HepG2 (cell line): ENCODE measurements around the gene ENTPD2. TPM values are rescaled to one million over a fixed set of nuclear protein-coding genes. Genes with fewer than 3 reads are reported as not detected.
A peak's percentile ranks its signal among the peaks of the same experiment; 100 is the strongest.

Source experiments
- ATAC-seq: fragments of 200-7000 bp; cut with Tn5 transposase; 3 replicates; pipeline ENCODE4 v1.9.1; 2020; ENCODE audit warnings: mild to moderate bottlenecking, moderate library complexity
- BruUV-seq: library from RNA; stranded (reverse); fragments of 400-500 nt; replicated peaks from 2 replicates; lab custom pipeline; 2021; lab: Mats Ljungman, UMichigan
- CTCF ChIA-PET: fragments of 300-600 bp; formaldehyde crosslinking; extraction: SDS; loops from one replicate; lab custom pipeline; 2021; ENCODE audit warnings: low total read pairs, inconsistent platforms, low intra/inter-chr PET ratio; lab: Yijun Ruan, JAX
- POLR2A ChIA-PET: fragments of 350-600 bp; sonication (Branson Sonifier 250); formaldehyde crosslinking; loops from one replicate; lab custom pipeline; 2020; ENCODE audit warnings: antibody characterized with exemption, inconsistent platforms; lab: Yijun Ruan, JAX
- DNase-seq: peaks from one replicate; pipeline ENCODE4 v3.0.0-alpha.2; 2015; ENCODE audit warnings: low spot score
- FAIRE-seq: peaks from 3 replicates; lab custom pipeline; 2011; peaks lifted over from hg19 to GRCh38; lab: Jason Lieb, UNC
- H2AFZ ChIP-seq: one replicate; pipeline ENCODE4 v1.6.1; 2011; ENCODE audit warnings: low read length, inconsistent platforms
- H3K27ac ChIP-seq: fragments of 300-600 bp; 3 replicates; pipeline ENCODE4 v1.8.0; 2011; ENCODE audit warnings: mixed run types, mild to moderate bottlenecking, mixed read lengths, low read length, inconsistent platforms; ENCODE audit not compliant: insufficient read depth; ENCODE audit errors: extremely low read length
- H3K27me3 ChIP-seq, 2 experiments: fragments of 200-600 bp in 1 of 2; 2 replicates in 1 of 2; 3 replicates in 1 of 2; pipeline versions ENCODE4 v1.6.0 to v1.8.0; 2011; ENCODE audit warnings: low read length in 2 of 2, mild to moderate bottlenecking in 2 of 2, moderate library complexity in 2 of 2, inconsistent platforms in 1 of 2; ENCODE audit not compliant: insufficient read depth in 2 of 2, control insufficient read depth in 1 of 2
- H3K36me3 ChIP-seq, 2 experiments: fragments of 200-600 bp in 1 of 2; replicated peaks in 1 of 2; 2 replicates in 1 of 2; 3 replicates in 1 of 2; pipeline versions ENCODE4 v1.5.1 to v1.8.0; 2011; ENCODE audit warnings: low read length in 2 of 2, inconsistent platforms in 1 of 2; ENCODE audit not compliant: insufficient read depth in 2 of 2, control insufficient read depth in 1 of 2
- H3K4me1 ChIP-seq: 2 replicates; pipeline ENCODE4 v1.5.1; 2012; ENCODE audit warnings: low read length, inconsistent platforms; ENCODE audit not compliant: insufficient read depth
- H3K4me2 ChIP-seq: 2 replicates; pipeline ENCODE4 v1.6.0; 2011; ENCODE audit warnings: low read depth, low read length, inconsistent platforms
- H3K4me3 ChIP-seq, 3 experiments: fragments of 200-600 bp in 1 of 3; sonication (generic), shearing (Covaris generic) in 1 of 3; replicated peaks in 1 of 3; 2 replicates each; pipeline ENCODE4 v1.5.1; 2011 to 2016; ENCODE audit warnings: low read length in 3 of 3, inconsistent platforms in 2 of 3, low read depth in 2 of 3, mild to moderate bottlenecking in 2 of 3, control low read depth in 1 of 3, mixed read lengths in 1 of 3; ENCODE audit not compliant: insufficient read depth in 1 of 3
- H3K79me2 ChIP-seq: one replicate; pipeline ENCODE4 v1.6.1; 2011; ENCODE audit warnings: low read length, inconsistent platforms; ENCODE audit not compliant: insufficient read depth
- H3K9ac ChIP-seq: 2 replicates; pipeline ENCODE4 v1.6.0; 2011; ENCODE audit warnings: mild to moderate bottlenecking, low read depth, low read length, inconsistent platforms; ENCODE audit not compliant: insufficient read depth
- H3K9me3 ChIP-seq: 2 replicates; pipeline ENCODE4 v1.5.1; 2012; ENCODE audit warnings: mild to moderate bottlenecking, low read length
- H4K20me1 ChIP-seq: 2 replicates; pipeline ENCODE4 v1.6.0; 2011; ENCODE audit warnings: inconsistent platforms, mild to moderate bottlenecking, low read length, moderate library complexity; ENCODE audit not compliant: insufficient read depth
- HMG20A ChIP-seq: IDR thresholded peaks from 2 replicates; pipeline ENCODE4 v1.6.1; 2016; ENCODE audit warnings: borderline replicate concordance
- KAT7 ChIP-seq: IDR thresholded peaks from 2 replicates; pipeline ENCODE4 v1.6.1; 2018; ENCODE audit warnings: borderline replicate concordance, missing compliant biosample characterization
- LCORL ChIP-seq, 2 experiments: fragments of 450-650 bp in 1 of 2; sonication (generic) in 1 of 2; formaldehyde crosslinking in 1 of 2; IDR thresholded peaks; 2 replicates each; pipeline versions ENCODE4 v1.5.0 to v1.6.1; 2017 to 2020; ENCODE audit warnings: antibody characterized with exemption in 1 of 2, missing genetic modification reagents in 1 of 2
- MYC ChIP-seq: sonication (generic); formaldehyde crosslinking; IDR thresholded peaks from 2 replicates; pipeline ENCODE4 v1.9.0; 2021; ENCODE audit warnings: missing genetic modification reagents, borderline replicate concordance
- RAD21 ChIP-seq: fragments of 450-650 bp; formaldehyde crosslinking; IDR thresholded peaks from 2 replicates; pipeline ENCODE4 v1.5.0; 2020; ENCODE audit warnings: mild to moderate bottlenecking
- SRSF4 ChIP-seq: fragments of 200-400 bp; formaldehyde crosslinking; IDR thresholded peaks from one replicate; pipeline ENCODE4 v1.6.1; 2018; ENCODE audit warnings: mild to moderate bottlenecking, low read depth, low read length, moderate library complexity; ENCODE audit not compliant: poor library complexity, severe bottlenecking
- STAT5B ChIP-seq: sonication (generic); formaldehyde crosslinking; IDR thresholded peaks from 2 replicates; pipeline ENCODE4 v1.4.0; 2020; ENCODE audit warnings: missing genetic modification reagents
- ZNF557 ChIP-seq: sonication (generic); formaldehyde crosslinking; IDR thresholded peaks from 2 replicates; pipeline ENCODE4 v1.4.0; 2020; ENCODE audit warnings: missing genetic modification reagents
- WGBS: methylation state at CpG from one replicate; pipeline ENCODE4 v1.1.6; 2017; ENCODE audit warnings: low lambda C conversion rate; 5-methylcytosine and 5-hydroxymethylcytosine counted together
- in situ Hi-C: cut with HindIII; loops from 2 replicates; pipeline ENCODE4 v1.10.0; 2017; ENCODE audit warnings: low pct_unique_long_range_greater_than_20kb; ENCODE audit not compliant: extremely low pct_ligation_motif_present
- intact Hi-C: fragments of 100-400 bp; cut with micrococcal nuclease; formaldehyde crosslinking; loops from one replicate; pipeline ENCODE4 v1.10.0; 2022; ENCODE audit not compliant: unreplicated experiment
- polyA plus RNA-seq, 8 experiments: library from polyadenylated mRNA; depleted of rRNA in 3 of 8; stranded (reverse) in 7 of 8; unstranded in 1 of 8; fragments of >200 nt; fragmentation: Illumina TruSeq in 4 of 8; extraction: Trizol in 4 of 8; gene quantifications; 2 replicates each; pipeline versions ENCODE4 v1.2.1 to v1.2.3, GENCODE V29; 2011 to 2016; ENCODE audit warnings: low read depth in 4 of 8, missing spikeins in 1 of 8, mixed read lengths in 1 of 8; ENCODE audit not compliant: insufficient read depth in 1 of 8
- total RNA-seq, 5 experiments: library from RNA; depleted of rRNA; stranded (reverse); fragments of >200 nt; fragmentation: Illumina TruSeq; extraction: Trizol; gene quantifications; 2 replicates each; pipeline ENCODE4 v1.2.3, GENCODE V29; 2016; ENCODE audit warnings: low read depth in 1 of 5
- TF ChIP-seq, protein P1 (sequence below): sonication (generic); formaldehyde crosslinking; IDR thresholded peaks from 2 replicates; pipeline ENCODE4 v1.4.0; 2020; ENCODE audit warnings: missing genetic modification reagents
- TF ChIP-seq, protein P2 (sequence below): IDR thresholded peaks from 2 replicates; pipeline ENCODE4 v1.6.1; 2016; ENCODE audit warnings: mild to moderate bottlenecking

ENTPD2 gene
- total and polyA plus RNA-seq, 2 of the 13 experiments (the other 11 are each of a cell fraction or from before 2014, with no cell fraction given), result 0.95 to 3.2 TPM

DNA sequence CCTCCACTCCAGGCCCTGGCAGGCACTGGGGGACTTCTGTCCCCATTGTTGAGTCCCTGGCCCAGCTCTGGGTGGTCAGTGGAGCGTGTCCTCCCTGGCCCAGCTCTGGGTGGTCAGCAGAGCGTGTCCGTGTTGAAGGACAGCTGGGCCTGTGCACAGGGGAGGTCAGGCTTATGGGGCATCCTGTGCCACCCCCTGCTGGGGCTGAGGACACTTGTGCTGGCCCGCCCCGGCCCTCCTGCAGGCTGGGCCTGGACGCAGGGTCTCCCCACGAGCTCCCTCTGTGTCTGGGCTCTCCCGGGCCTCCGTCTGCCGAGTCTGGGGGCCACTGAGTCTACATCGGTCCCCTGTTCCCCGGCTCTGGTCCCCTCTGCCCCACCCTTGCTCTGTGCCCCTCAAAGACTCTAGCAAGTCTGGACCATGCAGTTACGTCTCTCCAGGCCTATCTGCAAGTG lies 46.0 kb downstream of the ENTPD2 start:
- Histone ChIP-seq H3K9ac (no peak overlapping the region), H3K4me3 (no peak overlapping the region), H3K27ac (no peak overlapping the region), H3K4me2 (no peak overlapping the region), H3K79me2 (no peaks in the 10 kb centered on the region), H3K4me1 (no peaks in the 10 kb centered on the region), H3K9me3 (peaks cover 4% of the 10 kb centered on the region; the same call in 1 of the 2 replicates), H4K20me1 (no peaks in the 10 kb centered on the region), H3K27me3 (no peaks in the 10 kb centered on the region)
- no TSS peak for BruUV-seq
- ChIA-PET POLR2A (no interaction called here), CTCF (no interaction called here)
- 94% methylated on average over 3 of the region's 13 CpGs for WGBS
- in situ Hi-C loops, result no loop called here
- intact Hi-C loops, result no loop called here
- FAIRE-seq (no peak), DNase-seq (no peak)
- TF ChIP-seq, protein P1, sequence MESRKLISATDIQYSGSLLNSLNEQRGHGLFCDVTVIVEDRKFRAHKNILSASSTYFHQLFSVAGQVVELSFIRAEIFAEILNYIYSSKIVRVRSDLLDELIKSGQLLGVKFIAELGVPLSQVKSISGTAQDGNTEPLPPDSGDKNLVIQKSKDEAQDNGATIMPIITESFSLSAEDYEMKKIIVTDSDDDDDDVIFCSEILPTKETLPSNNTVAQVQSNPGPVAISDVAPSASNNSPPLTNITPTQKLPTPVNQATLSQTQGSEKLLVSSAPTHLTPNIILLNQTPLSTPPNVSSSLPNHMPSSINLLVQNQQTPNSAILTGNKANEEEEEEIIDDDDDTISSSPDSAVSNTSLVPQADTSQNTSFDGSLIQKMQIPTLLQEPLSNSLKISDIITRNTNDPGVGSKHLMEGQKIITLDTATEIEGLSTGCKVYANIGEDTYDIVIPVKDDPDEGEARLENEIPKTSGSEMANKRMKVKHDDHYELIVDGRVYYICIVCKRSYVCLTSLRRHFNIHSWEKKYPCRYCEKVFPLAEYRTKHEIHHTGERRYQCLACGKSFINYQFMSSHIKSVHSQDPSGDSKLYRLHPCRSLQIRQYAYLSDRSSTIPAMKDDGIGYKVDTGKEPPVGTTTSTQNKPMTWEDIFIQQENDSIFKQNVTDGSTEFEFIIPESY, result no peak
- no peak for TF ChIP-seq ZNF557
- no peak for TF ChIP-seq MYC (CRISPR knock-in tag)
- no peak for TF ChIP-seq STAT5B
- TF ChIP-seq LCORL (IDR thresholded peaks at IDR 0.05), result no peak
- no peak for TF ChIP-seq LCORL (CRISPR knock-in tag; IDR thresholded peaks at IDR 0.05)
- TF ChIP-seq RAD21 (CRISPR knock-in tag), result no peak
- TF ChIP-seq SRSF4, result no peak
- TF ChIP-seq, protein P2, sequence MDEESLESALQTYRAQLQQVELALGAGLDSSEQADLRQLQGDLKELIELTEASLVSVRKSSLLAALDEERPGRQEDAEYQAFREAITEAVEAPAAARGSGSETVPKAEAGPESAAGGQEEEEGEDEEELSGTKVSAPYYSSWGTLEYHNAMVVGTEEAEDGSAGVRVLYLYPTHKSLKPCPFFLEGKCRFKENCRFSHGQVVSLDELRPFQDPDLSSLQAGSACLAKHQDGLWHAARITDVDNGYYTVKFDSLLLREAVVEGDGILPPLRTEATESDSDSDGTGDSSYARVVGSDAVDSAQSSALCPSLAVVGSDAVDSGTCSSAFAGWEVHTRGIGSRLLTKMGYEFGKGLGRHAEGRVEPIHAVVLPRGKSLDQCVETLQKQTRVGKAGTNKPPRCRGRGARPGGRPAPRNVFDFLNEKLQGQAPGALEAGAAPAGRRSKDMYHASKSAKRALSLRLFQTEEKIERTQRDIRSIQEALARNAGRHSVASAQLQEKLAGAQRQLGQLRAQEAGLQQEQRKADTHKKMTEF (CRISPR knock-in tag), result no peak
- TF ChIP-seq HMG20A (CRISPR knock-in tag), result no peak
- TF ChIP-seq KAT7 (CRISPR knock-in tag), result no peak
- TF ChIP-seq, all 625 proteins: peak for 0
- Histone ChIP-seq H2AFZ (no peak overlapping the region), H3K36me3 (no peaks in the 10 kb centered on the region)
- peak; percentile 15 for ATAC-seq
